ENCODE data around the gene GRIN2B.

The GRIN2B gene

DNA sequence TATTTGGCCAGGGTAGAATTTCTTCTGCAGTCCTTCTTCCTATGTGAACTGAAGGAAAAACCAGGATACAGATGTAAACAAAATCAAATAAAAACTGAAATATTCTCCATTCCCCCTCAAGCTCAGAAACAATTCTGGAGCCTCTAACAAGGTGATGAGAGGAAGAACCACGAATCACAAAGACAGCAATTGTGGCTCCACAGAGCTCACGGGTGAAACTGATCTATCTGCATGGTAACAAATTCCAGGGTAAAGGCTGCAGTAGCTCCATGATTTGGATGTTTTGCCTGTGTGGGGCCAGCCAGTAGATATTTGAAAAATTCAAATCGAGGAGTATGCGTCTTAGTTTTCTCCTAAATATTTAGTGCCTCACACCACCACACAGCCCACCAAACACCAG lies 10.6 kb downstream of the GRIN2B start:
- H3K27ac Mint-ChIP-seq, result no peak overlapping the region
- no peaks in the 10 kb centered on the region for H3K36me3 Mint-ChIP-seq
- no peaks in the 10 kb centered on the region for H3K9me3 Mint-ChIP-seq
- H3K4me1 Mint-ChIP-seq, result no peaks in the 10 kb centered on the region
- H3K27me3 Mint-ChIP-seq, result peaks cover 8% of the 10 kb centered on the region
- H3K4me3 Mint-ChIP-seq, result no peak overlapping the region

DNA sequence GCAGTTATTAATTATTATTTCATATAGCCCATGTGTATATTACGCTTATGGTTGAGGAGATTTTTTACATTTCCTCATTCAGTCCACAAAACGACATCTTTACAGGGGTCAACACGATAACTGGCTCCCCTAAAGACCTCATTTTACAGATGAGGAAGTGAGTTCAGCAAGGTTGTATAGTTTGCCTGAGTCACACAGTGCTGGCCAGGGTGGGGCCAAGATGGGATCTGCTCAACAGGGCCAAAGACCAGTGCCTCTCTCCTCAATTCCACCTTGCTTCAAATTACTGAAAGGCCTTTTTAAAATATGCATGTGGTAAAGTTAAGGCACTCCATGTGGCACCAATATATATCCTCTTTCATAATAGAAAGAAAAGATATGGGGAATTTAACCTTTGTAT lies 13.1 kb downstream of the GRIN2B start:
- Mint-ChIP-seq H3K27ac (no peak overlapping the region), H3K27me3 (peaks cover 2% of the 10 kb centered on the region), H3K4me3 (no peak overlapping the region), H3K36me3 (no peaks in the 10 kb centered on the region), H3K4me1 (no peaks in the 10 kb centered on the region), H3K9me3 (no peaks in the 10 kb centered on the region)

DNA sequence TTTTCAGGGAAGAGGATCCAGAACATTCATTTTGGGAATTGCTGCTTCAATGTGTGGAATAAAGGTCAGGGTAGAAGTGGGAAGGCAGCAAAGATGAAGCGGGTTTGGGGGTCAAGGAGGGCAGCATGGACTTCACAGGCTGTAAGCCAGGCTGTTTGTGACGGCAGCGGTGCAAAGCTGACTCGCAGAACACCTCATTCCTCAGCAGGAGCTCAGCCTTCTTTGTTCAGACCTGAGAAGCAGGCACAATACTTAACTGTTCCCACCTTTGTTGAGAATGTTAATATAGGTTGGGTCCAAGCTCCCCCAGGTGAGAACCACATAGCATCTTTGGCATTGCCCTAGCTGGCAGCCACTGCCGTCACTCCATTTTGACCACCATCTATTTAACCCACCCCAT lies 16.7 kb downstream of the GRIN2B start:
- Mint-ChIP-seq H3K4me3 (no peak overlapping the region), H3K27me3 (peaks cover 6% of the 10 kb centered on the region), H3K9me3 (no peaks in the 10 kb centered on the region), H3K27ac (no peak overlapping the region), H3K4me1 (no peaks in the 10 kb centered on the region), H3K36me3 (no peaks in the 10 kb centered on the region)

DNA sequence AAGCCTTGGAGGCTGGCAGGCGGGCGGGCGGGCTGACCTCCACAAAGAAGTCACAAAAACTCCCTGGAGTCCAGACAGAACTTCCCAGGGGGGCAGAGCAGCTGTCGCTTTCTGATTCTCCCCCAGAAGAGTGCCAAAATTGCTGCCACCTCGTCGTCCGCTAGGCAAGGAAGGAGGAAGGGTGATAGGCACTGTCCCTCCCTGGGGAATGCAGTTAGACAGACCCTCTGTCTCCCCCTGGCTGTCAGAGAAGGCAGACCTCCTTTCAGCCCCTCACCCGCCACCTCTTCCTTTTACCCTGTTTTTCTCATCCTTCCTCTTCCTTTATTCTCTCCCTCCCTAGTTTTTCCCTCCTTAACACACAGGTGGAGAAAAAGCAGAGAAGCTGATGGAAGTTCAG lies 18.7 kb downstream of the GRIN2B start:
- no peaks in the 10 kb centered on the region for H3K9me3 Mint-ChIP-seq
- H3K4me1 Mint-ChIP-seq, result no peaks in the 10 kb centered on the region
- no peak overlapping the region for H3K4me3 Mint-ChIP-seq
- no peak overlapping the region for H3K27ac Mint-ChIP-seq
- no peaks in the 10 kb centered on the region for H3K36me3 Mint-ChIP-seq
- peaks cover 11% of the 10 kb centered on the region for H3K27me3 Mint-ChIP-seq

DNA sequence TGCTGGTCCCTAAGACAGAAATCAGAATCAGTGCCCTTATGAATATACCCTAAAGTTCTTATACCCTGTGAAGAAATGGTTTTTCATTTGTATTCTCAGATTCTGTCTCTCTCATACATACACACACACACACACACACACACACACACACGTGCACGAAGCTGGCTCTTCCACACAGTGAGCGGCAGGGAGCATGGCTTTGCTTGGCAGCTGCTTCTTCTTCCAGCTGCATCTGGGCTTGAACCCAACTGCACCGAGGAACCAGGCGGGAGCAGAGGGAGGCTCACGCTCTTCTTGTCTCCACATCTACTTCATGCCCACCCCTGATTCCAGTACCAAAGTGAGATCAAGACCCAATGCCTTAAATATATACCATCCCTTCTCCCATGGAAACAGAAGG lies 19.4 kb downstream of the GRIN2B start:
- Mint-ChIP-seq H3K27ac (no peak overlapping the region), H3K4me3 (no peak overlapping the region), H3K27me3 (peaks cover 11% of the 10 kb centered on the region), H3K4me1 (no peaks in the 10 kb centered on the region), H3K9me3 (no peaks in the 10 kb centered on the region), H3K36me3 (no peaks in the 10 kb centered on the region)

DNA sequence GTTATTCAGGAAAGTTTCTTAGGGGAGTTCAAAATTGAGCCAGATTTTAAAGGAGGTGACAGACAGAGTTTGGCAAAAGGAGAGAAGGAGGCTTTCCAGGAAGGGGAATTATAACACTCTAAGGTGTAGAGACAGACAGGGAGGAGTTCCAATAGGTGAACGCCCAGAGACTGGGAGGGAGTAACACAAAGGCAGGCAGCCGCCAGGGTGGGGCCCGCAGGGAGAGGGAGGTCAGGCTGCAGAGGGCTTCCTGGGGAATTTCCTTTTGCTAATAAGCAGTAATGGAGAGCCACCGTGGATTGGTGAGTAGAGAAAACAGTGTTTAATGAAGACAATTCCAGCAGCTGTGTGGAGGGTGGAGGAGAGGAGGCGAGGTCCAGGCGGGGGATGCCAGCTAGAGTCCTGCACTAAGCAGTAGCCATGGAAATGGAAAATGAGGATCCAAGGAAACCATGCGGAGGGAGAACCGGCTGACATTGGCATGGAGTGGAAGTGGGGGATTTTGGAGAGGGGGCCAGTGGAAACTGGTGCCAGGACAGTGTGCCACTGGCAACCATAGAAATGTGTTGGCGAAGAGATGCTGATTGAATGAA lies 22.2 kb downstream of the GRIN2B start:
- no peak overlapping the region for H3K27ac Mint-ChIP-seq

DNA sequence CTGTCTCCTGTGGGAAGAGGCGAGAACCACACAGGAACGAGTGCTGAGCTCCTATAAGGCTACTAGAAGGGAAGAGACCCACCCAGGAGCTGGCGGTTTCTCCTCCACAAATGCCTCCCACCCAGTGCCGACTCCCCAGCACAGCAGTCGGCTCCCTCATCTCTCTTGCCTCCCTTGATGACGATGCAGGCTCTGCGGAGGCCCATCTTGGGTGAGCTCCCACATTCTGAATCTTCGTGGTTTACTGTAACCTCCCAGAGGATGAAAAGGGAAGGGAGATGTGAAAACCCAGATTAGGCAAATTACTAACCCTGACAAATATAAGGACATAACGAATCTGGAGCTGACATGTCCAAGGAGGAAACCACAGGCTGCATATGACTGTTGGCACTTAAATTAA lies 23.8 kb downstream of the GRIN2B start:
- peaks cover 15% of the 10 kb centered on the region for H3K27me3 Mint-ChIP-seq
- no peaks in the 10 kb centered on the region for H3K36me3 Mint-ChIP-seq
- no peaks in the 10 kb centered on the region for H3K9me3 Mint-ChIP-seq
- no peaks in the 10 kb centered on the region for H3K4me1 Mint-ChIP-seq
- H3K4me3 Mint-ChIP-seq, result no peak overlapping the region
- H3K27ac Mint-ChIP-seq, result no peak overlapping the region

More for the DNA sequence above, 22.2 kb downstream of the GRIN2B start:
- no peaks in the 10 kb centered on the region for H3K36me3 Mint-ChIP-seq
- no peak overlapping the region for H3K4me3 Mint-ChIP-seq
- no peaks in the 10 kb centered on the region for H3K9me3 Mint-ChIP-seq
- no peaks in the 10 kb centered on the region for H3K4me1 Mint-ChIP-seq
- peaks cover 15% of the 10 kb centered on the region for H3K27me3 Mint-ChIP-seq

DNA sequence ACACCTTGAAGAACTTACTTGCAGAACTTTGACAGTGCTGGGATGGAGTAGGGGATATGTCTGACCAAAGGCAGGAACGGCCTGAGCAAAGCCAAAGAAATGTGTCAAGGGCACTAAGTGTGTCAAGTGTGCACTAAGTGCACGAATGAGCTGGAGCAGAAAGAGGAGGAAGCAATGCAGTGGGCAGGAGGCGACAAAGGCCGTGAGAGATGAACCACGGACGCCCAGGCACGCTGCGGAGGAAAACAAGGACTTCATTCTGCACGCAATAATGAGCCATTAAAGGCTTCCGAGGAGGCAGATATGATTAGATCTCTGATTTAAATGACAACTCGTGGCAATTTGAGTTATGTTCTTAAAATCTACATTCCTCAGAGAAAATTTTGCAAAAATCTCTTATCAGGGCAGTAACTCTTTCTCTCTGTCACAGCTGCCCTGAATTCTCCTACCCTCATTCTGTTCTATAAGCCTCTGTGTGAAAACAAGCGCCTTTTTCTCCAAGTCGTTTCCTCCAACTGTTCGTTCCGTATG lies 25.3 kb downstream of the GRIN2B start:
- peaks cover 11% of the 10 kb centered on the region for H3K27me3 Mint-ChIP-seq
- H3K4me3 Mint-ChIP-seq, result no peak overlapping the region
- H3K36me3 Mint-ChIP-seq, result no peaks in the 10 kb centered on the region
- H3K27ac Mint-ChIP-seq, result no peak overlapping the region
- H3K4me1 Mint-ChIP-seq, result no peaks in the 10 kb centered on the region
- H3K9me3 Mint-ChIP-seq, result no peaks in the 10 kb centered on the region

DNA sequence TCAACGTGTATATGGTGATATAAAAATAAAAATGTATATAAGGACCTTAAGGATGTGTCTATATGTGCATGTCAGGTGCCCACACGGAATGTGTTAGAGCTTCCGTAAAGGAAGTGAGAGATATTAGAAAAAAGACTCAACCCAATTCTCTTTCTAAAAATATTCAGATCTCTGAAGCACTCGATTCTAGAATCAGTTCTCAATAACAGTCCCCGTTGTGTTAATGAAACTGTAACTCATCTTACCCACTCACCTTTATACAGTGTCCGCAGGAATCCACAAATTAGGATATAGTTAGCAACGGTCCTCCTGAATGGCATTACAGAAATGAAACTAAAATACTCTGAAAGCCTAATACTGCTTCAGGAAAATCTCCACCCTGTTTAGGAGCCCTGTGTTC lies 29.3 kb downstream of the GRIN2B start:
- peaks cover 6% of the 10 kb centered on the region for H3K27me3 Mint-ChIP-seq
- no peaks in the 10 kb centered on the region for H3K4me1 Mint-ChIP-seq
- no peak overlapping the region for H3K27ac Mint-ChIP-seq
- no peaks in the 10 kb centered on the region for H3K9me3 Mint-ChIP-seq
- H3K36me3 Mint-ChIP-seq, result no peaks in the 10 kb centered on the region
- no peak overlapping the region for H3K4me3 Mint-ChIP-seq

DNA sequence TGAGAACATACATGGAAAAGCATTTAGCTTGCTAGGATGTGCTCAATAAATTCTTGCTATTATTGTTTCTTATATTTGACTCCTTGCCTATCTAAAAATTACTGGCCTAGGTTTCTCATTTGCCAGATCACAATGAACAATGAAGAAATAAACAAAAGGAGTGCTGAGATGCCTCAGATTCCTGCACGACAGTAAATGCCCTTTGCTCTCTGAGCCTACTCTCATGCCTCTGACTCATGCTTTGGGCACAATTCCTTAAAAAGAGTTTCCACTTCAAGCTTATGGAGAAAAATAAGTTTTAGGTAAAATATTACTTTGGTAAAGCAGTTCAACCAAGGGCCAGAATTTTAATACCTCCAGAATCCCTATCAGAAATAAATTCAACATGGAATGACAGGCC lies 30.9 kb downstream of the GRIN2B start:
- Mint-ChIP-seq H3K4me3 (no peak overlapping the region), H3K4me1 (no peaks in the 10 kb centered on the region), H3K27me3 (peaks cover 2% of the 10 kb centered on the region), H3K9me3 (no peaks in the 10 kb centered on the region), H3K27ac (no peak overlapping the region), H3K36me3 (no peaks in the 10 kb centered on the region)

DNA sequence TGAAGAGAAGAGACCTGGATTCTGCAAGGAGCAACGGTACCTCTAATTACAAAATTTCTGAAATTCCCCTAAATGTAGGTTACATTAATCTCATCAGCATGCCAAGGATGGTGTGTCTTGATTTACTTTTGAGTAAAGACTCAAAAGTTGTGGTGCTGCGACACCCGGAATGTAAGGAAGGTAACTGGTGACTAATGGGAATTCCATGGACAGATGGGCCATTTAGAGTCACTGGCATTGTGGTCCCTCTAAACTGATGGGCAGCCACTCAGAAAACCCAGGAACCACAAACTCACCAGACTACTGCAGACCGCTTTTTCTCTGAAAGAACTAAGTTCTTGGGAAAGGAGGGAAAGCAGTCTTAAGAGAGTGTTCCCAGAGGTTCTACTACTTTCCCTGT lies 32.8 kb downstream of the GRIN2B start:
- H3K36me3 Mint-ChIP-seq, result no peaks in the 10 kb centered on the region
- H3K9me3 Mint-ChIP-seq, result no peaks in the 10 kb centered on the region
- H3K27me3 Mint-ChIP-seq, result peaks cover 5% of the 10 kb centered on the region
- no peaks in the 10 kb centered on the region for H3K4me1 Mint-ChIP-seq
- no peak overlapping the region for H3K27ac Mint-ChIP-seq
- H3K4me3 Mint-ChIP-seq, result no peak overlapping the region

DNA sequence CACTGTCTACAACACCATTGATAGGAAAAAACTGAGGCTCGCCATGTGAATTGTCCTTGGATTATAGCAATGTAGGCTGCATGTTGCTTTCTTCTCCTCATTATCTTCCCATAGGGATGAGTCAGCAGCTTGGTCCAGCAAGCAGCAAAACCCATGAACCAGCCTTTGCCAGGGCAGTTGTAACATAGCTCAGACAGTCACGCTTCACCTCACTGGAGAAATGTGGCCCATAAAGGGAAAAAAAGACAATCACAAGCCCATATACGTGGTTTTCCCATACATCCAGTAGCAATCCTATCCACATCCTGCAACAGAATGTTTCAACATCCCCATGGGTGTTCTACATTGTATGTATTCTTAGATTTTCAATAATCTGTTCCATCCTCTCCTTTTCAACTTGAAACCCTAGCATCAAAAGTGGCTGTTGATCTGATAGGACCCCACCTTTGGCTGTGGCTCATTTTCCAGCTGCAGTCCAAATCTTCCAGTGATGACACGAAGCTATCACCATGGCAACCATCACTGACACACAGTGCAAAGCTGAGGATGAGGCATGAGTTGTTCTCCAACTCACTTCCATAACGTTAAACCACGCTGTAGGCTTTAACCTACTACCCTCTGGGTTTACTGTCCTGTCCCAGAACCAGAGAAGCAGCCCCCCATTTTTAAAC lies 34.0 kb downstream of the GRIN2B start:
- Mint-ChIP-seq H3K27ac (no peak overlapping the region), H3K36me3 (no peaks in the 10 kb centered on the region), H3K27me3 (peaks cover 8% of the 10 kb centered on the region), H3K4me1 (no peaks in the 10 kb centered on the region), H3K9me3 (no peaks in the 10 kb centered on the region), H3K4me3 (no peak overlapping the region)

DNA sequence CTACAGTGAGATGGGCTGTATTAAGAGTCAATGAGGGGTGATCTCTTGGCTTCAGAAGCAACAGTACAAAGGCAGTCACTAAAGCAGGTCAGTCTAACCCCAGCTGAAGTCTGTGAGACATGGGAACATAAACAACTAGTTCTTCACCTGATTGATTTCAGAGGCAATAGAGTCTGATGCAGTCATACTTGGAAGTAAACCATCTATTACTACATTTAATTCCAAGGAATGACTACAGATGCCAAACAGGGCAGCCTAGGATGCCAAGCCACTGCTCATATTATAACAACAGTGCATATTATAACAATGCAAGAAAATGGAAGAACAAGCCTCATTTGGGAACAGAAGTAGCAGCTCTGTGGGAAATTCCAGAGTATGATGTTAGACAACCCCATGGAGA lies 35.8 kb downstream of the GRIN2B start:
- Mint-ChIP-seq H3K27ac (no peak overlapping the region), H3K27me3 (peaks cover 13% of the 10 kb centered on the region), H3K4me3 (no peak overlapping the region), H3K36me3 (no peaks in the 10 kb centered on the region), H3K9me3 (no peaks in the 10 kb centered on the region), H3K4me1 (no peaks in the 10 kb centered on the region)

DNA sequence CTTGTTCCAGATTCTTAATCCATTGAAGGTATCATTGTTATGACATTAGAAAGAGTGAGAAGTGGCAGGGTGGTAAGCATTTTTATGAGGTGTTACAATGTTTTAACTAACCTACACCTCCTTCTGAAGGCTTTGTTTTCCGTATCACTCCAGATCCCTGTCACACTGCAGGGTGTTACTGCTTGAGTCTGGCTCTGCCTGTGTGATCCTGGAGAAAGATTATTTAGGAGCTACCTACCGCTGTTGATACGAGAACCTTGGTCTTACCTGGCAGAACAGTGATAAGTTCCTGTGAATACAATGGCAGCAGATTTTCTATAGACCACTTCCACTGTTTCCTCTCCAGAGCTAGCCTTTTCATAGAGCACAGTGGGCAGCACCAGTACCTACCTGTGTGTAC lies 36.2 kb downstream of the GRIN2B start:
- Mint-ChIP-seq H3K4me3 (no peak overlapping the region), H3K9me3 (no peaks in the 10 kb centered on the region), H3K4me1 (no peaks in the 10 kb centered on the region), H3K36me3 (no peaks in the 10 kb centered on the region), H3K27me3 (peaks cover 15% of the 10 kb centered on the region), H3K27ac (no peak overlapping the region)

DNA sequence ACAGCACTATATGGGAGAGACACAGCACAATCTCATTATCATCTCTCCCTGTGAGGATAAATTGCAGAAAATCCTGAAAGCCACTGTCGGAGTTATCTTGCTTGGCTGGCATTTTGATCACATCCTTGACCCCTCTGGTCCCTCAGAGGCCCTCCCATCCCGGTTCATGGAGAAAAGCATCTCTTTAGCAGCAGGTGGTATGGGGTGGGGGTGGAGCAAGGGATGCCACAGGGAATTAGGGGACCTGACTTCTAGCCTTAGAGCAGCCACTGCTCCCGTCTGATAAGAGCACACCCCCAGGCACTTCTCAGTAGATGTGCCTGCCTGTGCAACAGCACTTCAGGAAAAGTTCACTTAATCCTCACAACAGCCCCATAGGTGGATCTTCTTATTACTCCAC lies 38.6 kb downstream of the GRIN2B start:
- Mint-ChIP-seq H3K27ac (no peak overlapping the region), H3K4me1 (no peaks in the 10 kb centered on the region)

DNA sequence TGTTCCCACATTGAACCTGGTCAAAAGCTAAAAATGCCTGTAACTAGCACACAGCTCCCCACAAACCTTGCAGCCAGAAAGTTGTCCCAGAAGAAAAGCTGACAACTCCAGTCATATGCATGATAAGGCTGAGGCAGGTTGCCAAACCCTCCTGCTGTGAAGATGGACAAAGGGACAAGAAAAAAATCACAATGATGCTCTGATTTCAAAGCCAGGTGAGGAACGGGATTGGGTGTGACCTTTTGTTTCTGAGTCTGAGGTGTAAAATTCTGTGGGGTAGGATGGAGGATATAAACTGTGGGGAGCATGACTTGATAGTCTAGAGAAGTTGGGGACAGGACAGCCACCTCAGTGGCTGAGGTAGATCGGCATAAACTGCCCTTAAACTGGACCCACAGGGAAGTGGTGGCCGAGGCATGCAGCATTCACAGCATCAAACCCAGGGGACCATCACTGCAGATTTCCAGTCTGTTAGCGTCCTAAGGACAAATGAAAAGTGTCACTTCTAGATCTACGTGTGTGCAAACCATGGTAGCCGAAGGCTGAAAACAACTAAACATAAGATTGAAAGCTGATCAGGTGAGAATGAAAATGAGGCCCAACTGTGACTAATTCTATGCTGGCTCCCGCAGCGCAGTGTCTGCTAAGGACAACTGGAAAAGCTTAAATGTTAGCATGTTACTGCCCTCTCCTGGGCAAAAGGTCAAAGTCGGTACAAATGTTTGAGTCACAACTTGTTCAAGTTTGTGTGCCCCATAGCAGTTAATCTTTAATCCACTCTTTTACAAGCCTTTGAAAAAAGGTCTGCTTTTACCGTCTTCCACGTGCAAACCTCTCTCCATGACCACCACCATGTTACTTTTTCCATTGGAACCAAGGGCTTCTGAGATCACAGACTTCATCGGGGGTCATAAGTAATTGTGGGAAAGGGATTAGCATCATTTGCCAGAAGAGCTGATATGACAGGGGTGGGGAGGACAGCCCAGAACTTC lies 39.8 kb downstream of the GRIN2B start:
- Mint-ChIP-seq H3K27me3 (peaks cover 13% of the 10 kb centered on the region), H3K9me3 (peaks cover 8% of the 10 kb centered on the region), H3K36me3 (no peaks in the 10 kb centered on the region), H3K27ac (no peak overlapping the region), H3K4me1 (no peaks in the 10 kb centered on the region), H3K4me3 (no peak overlapping the region)

More for the DNA sequence above, 38.6 kb downstream of the GRIN2B start:
- peaks cover 14% of the 10 kb centered on the region for H3K27me3 Mint-ChIP-seq
- H3K4me3 Mint-ChIP-seq, result no peak overlapping the region
- no peaks in the 10 kb centered on the region for H3K36me3 Mint-ChIP-seq
- H3K9me3 Mint-ChIP-seq, result peaks cover under 1% of the 10 kb centered on the region

All from activated naive CD4-positive, alpha-beta T cell treated with anti-CD3 and anti-CD28 coated beads, Interleukin-2, amount 50 U/mL, for 24 hours (primary cell).